HFF-Myc (cell line): Measurements from ENCODE around the gene SEH1L.
A peak's percentile ranks its signal among the peaks of the same experiment; 100 is the strongest.
"Not testable (repeated sequence)": the region's sequence is repeated elsewhere in the genome, so short reads cannot be mapped to it uniquely, and the experiment has no call there.

Experiments
- DNase-seq: peaks from one replicate; pipeline ENCODE4 v3.0.0-alpha.2; 2011; ENCODE audit warnings: low read depth; ENCODE audit errors: extremely low read depth
- H3K4me3 ChIP-seq: replicated peaks from 2 replicates; pipeline ENCODE4 v1.5.1; 2011; ENCODE audit warnings: low read depth, mild to moderate bottlenecking, control low read depth, low read length
- CTCF ChIP-seq: IDR thresholded peaks from 2 replicates; pipeline ENCODE4 v1.5.1; 2012; ENCODE audit warnings: mild to moderate bottlenecking, low read depth, low read length, control low read depth; ENCODE audit errors: missing control alignments

SEH1L gene

GRCh38 chr18:12947285-12948049 lies at the start of gene SEH1L:
TSS of gene SEH1L (plus strand) at chr18:12948011. CDS start at chr18:12948122, 111 bp downstream.
- H3K4me3 ChIP-seq: peak within 1 kb of the TSS; percentile 93

GRCh38 chr18:12901208-12901607 lies 46.6 kb upstream of the SEH1L start:
- not testable (repeated sequence) for H3K4me3 ChIP-seq, DNase-seq

More at GRCh38 chr18:12947285-12948049, at the start of gene SEH1L:
- TF ChIP-seq CTCF: no peak
- DNase-seq: peak; percentile 85

- TF ChIP-seq CTCF: no peak
- H3K4me3 ChIP-seq: no peak overlapping the region
- no peak for DNase-seq
Measured at GRCh38 chr18:12904012-12904516, 43.7 kb upstream of the SEH1L start.

GRCh38 chr18:12906119-12906518 lies 41.7 kb upstream of the SEH1L start:
- H3K4me3 ChIP-seq: no peak overlapping the region
- DNase-seq: no peak
- TF ChIP-seq CTCF: no peak

GRCh38 chr18:12906773-12907172 lies 41.0 kb upstream of the SEH1L start:
- no peak for DNase-seq
- no peak for TF ChIP-seq CTCF
- no peak overlapping the region for H3K4me3 ChIP-seq

GRCh38 chr18:12907258-12907925 lies 40.4 kb upstream of the SEH1L start:
- no peak overlapping the region for H3K4me3 ChIP-seq
- no peak for DNase-seq
- TF ChIP-seq CTCF: no peak

- no peak overlapping the region for H3K4me3 ChIP-seq
- no peak for TF ChIP-seq CTCF
- DNase-seq: no peak
Measured at GRCh38 chr18:12908706-12909105, 39.1 kb upstream of the SEH1L start.
